HT-29 (cell line): ENCODE measurements around the gene ZNF189. TPM values are rescaled to one million over a fixed set of nuclear protein-coding genes. Genes with fewer than 3 reads are reported as not detected.

ENCODE experiments used
- DNase-seq: peaks from one replicate; pipeline ENCODE4 v3.0.0-alpha.2; 2015; ENCODE audit warnings: low spot score
- small RNA-seq: library from RNA; depleted of rRNA; stranded (forward); fragments of <200 nt; gene quantifications from one replicate; pipeline ENCODE3, GENCODE V24; 2014
- total RNA-seq: library from RNA; depleted of rRNA; stranded (reverse); fragments of >200 nt; shearing (Covaris generic); gene quantifications from 2 replicates; pipeline ENCODE4 v1.2.3, GENCODE V29; 2014; rRNA removed

The ZNF189 gene
- total RNA-seq, 1 experiment from 2014 or later = 2.1 TPM

- DNase-seq = peak; percentile 84
These were observed 50.5 kb downstream of the ZNF189 start for GRCh38 chr9:101449071-101449721.

GRCh38 chr9:101450931-101451330, 52.3 kb downstream of the ZNF189 start:
- DNase-seq = no peak

GRCh38 chr9:101451498-101451897, 52.8 kb downstream of the ZNF189 start:
- DNase-seq = no peak

GRCh38 chr9:101453776-101454570, 55.3 kb downstream of the ZNF189 start:
- no peak for DNase-seq

GRCh38 chr9:101455656-101456240, 57.1 kb downstream of the ZNF189 start:
- DNase-seq = no peak

GRCh38 chr9:101457003-101457402, 58.4 kb downstream of the ZNF189 start:
- no peak for DNase-seq

- peak; percentile 80 for DNase-seq
These were observed 60.4 kb downstream of the ZNF189 start for GRCh38 chr9:101458963-101459631.

Small RNA genes lying within 50 kb of the gene (small RNA-seq; reads per million reads assigned to genes)
- not detected for gene AL353621.2

Other genes starting within 250 kb of the ZNF189 start
- gene BAAT, start 13.8 kb upstream of the ZNF189 start, total RNA-seq = 0.28 and 0.57 TPM in 2 replicates
- gene MRPL50, start 233 bp upstream of the ZNF189 start, total RNA-seq = 7.4 and 10.4 TPM in 2 replicates
- 0.16 TPM in 1 of 2 replicates, not detected in the other for gene ALDOB, start 36.9 kb downstream of the ZNF189 start, total RNA-seq
- 5.0 and 6.1 TPM in 2 replicates for gene RNF20, start 135.0 kb downstream of the ZNF189 start, total RNA-seq
- gene PPP3R2, start 196.1 kb downstream of the ZNF189 start, total RNA-seq = not detected in 2 replicates